ENCODE data around the gene SUZ12. TPM values are rescaled to one million over a fixed set of nuclear protein-coding genes. Genes with fewer than 3 reads are reported as not detected.

SUZ12 gene
- total and polyA plus RNA-seq, 2 experiments from 2014 or later = 22.3 to 39.8 TPM

- Mint-ChIP-seq H3K4me1 (peaks cover 6% of the 10 kb centered on the region; the same call in 1 of the 3 replicates), H3K36me3 (ENCODE audit: low read depth) (no peaks in the 10 kb centered on the region; the same call in 1 of the 3 replicates), H3K27me3 (ENCODE audit: insufficient read depth, low read depth, poor library complexity) (peaks cover 11% of the 10 kb centered on the region), H3K27ac (peak within 1 kb of the TSS; percentile 89), H3K9me3 (no peaks in the 10 kb centered on the region), H3K4me3 (peak within 1 kb of the TSS; percentile 84)
- DNase-seq (ENCODE audit: low spot score) (peak; percentile 89), ATAC-seq (peak; percentile 93)
- Histone ChIP-seq H3K27ac (ENCODE audit: low read depth) (peak within 1 kb of the TSS; percentile 39; the same call in 1 of the 2 replicates), H4K20me1 (replicated peaks; ENCODE audit: insufficient read depth) (peaks cover 6% of the 10 kb centered on the region; the same call in 1 of the 2 replicates), H3K27me3 (ENCODE audit: insufficient read depth) (peaks cover 22% of the 10 kb centered on the region), H3K4me2 (peak within 1 kb of the TSS; percentile 80), H2AFZ (peak within 1 kb of the TSS; percentile 97), H3K79me2 (replicated peaks; ENCODE audit: insufficient read depth) (peaks cover 41% of the 10 kb centered on the region), H3K36me3 (ENCODE audit: insufficient read depth) (no peaks in the 10 kb centered on the region), H3K4me3 (peak within 1 kb of the TSS; percentile 98), H3F3A (replicated peaks; ENCODE audit: low read depth) (0 out of 2 replicates have a peak, but pooled peaks cover 4% of the 10 kb centered on the region), H3K4me1 (ENCODE audit: insufficient read depth) (no peaks in the 10 kb centered on the region), H3K9me2 (ENCODE audit: insufficient read depth) (no peaks in the 10 kb centered on the region)
- TF ChIP-seq CTCF (conservative IDR thresholded peaks at IDR 0.05; ENCODE audit: low read depth in 2 of 2) (peak; percentile 72 to 86), POLR2AphosphoS5 (IDR thresholded peaks at IDR 0.05; ENCODE audit: low read depth) (peak; percentile 73), ZNF331 (CRISPR knock-in tag; IDR thresholded peaks at IDR 0.05; ENCODE audit: low read depth) (no peak)
Observed at GRCh38 chr17:32006957-32007462, 70.2 kb downstream of the SUZ12 start, which contains the start of gene LRRC37B. TSS of gene LRRC37B (plus strand) at chr17:32007383. CDS start at chr17:32021393, 14,010 bp downstream.

- Mint-ChIP-seq H3K27me3 (ENCODE audit: insufficient read depth, low read depth, poor library complexity) (peaks cover 11% of the 10 kb centered on the region), H3K4me1 (peaks cover 6% of the 10 kb centered on the region; the same call in 1 of the 3 replicates), H3K27ac (peak overlapping the region; percentile 89), H3K9me3 (no peaks in the 10 kb centered on the region), H3K4me3 (peak overlapping the region; percentile 84), H3K36me3 (ENCODE audit: low read depth) (no peaks in the 10 kb centered on the region; the same call in 1 of the 3 replicates)
- peaks cover 48% of the 10 kb centered on the region for H3K79me2 ChIP-seq (replicated peaks; ENCODE audit: insufficient read depth)
- H3K4me1 ChIP-seq (ENCODE audit: insufficient read depth) = no peaks in the 10 kb centered on the region
- peak overlapping the region; percentile 98 for H3K4me3 ChIP-seq
- no peaks in the 10 kb centered on the region for H3K9me2 ChIP-seq (ENCODE audit: insufficient read depth)
- H3K36me3 ChIP-seq (ENCODE audit: insufficient read depth) = no peaks in the 10 kb centered on the region
- peak overlapping the region; percentile 96 for H2AFZ ChIP-seq
- H3K4me2 ChIP-seq = peak overlapping the region; percentile 80
- peak overlapping the region; percentile 39; the same call in 1 of the 2 replicates for H3K27ac ChIP-seq (ENCODE audit: low read depth)
- peaks cover 6% of the 10 kb centered on the region; the same call in 1 of the 2 replicates for H4K20me1 ChIP-seq (replicated peaks; ENCODE audit: insufficient read depth)
- H3K27me3 ChIP-seq (ENCODE audit: insufficient read depth) = peaks cover 22% of the 10 kb centered on the region
- DNase-seq (ENCODE audit: low spot score) (peak; percentile 66), ATAC-seq (peak; percentile 65)
- 0 out of 2 replicates have a peak, but pooled peaks cover 4% of the 10 kb centered on the region for H3F3A ChIP-seq (replicated peaks; ENCODE audit: low read depth)
- TF ChIP-seq EZH2 (IDR thresholded peaks at IDR 0.05; ENCODE audit: low read depth, unreplicated experiment) (no peak), REST (IDR thresholded peaks at IDR 0.05; ENCODE audit: unreplicated experiment) (no peak), NANOG (IDR thresholded peaks at IDR 0.05; ENCODE audit: borderline replicate concordance) (no peak), CTCF (conservative IDR thresholded peaks at IDR 0.05; ENCODE audit: low read depth in 2 of 2) (no peak)
Observed at GRCh38 chr17:32007463-32008298, 70.9 kb downstream of the SUZ12 start.
